ENCODE measurements around the gene NSUN4.

- TF ChIP-seq CTCF (IDR thresholded peaks at IDR 0.05) (no peak), ZFX (IDR thresholded peaks at IDR 0.05; ENCODE audit: borderline replicate concordance) (no peak)
These were observed 2.2 kb downstream of the NSUN4 start for GRCh38 chr1:46342677-46343350.
